Activated CD4-positive, alpha-beta memory T cell treated with anti-CD3 and anti-CD28 coated beads for 36 hours (primary cell): Measurements from ENCODE around the gene AGPS. TPM values are rescaled to one million over a fixed set of nuclear protein-coding genes. Genes with fewer than 3 reads are reported as not detected.
"Not testable (repeated sequence)": the region's sequence is repeated elsewhere in the genome, so short reads cannot be mapped to it uniquely, and the experiment has no call there.

Experiments
- CTCF ChIA-PET: fragments of 350-600 bp; sonication (Branson Sonifier 250); formaldehyde crosslinking; loops from one replicate; lab custom pipeline; 2021; ENCODE audit warnings: antibody characterized with exemption, inconsistent platforms; lab: Charles Lee
- POLR2A ChIA-PET: fragments of 350-600 bp; sonication (Branson Sonifier 250); formaldehyde crosslinking; loops from one replicate; lab custom pipeline; 2021; ENCODE audit warnings: antibody characterized with exemption; lab: Charles Lee
- DNase-seq: peaks from one replicate; pipeline ENCODE4 v3.0.0-alpha.2; 2020
- H3K27ac Mint-ChIP-seq: one replicate; pipeline ENCODE4 v1.8.0; 2021; ENCODE audit warnings: mixed read lengths
- H3K27me3 Mint-ChIP-seq: one replicate; pipeline ENCODE4 v1.8.0; 2021; ENCODE audit warnings: mixed read lengths
- H3K36me3 Mint-ChIP-seq: one replicate; pipeline ENCODE4 v1.8.0; 2021; ENCODE audit warnings: mixed read lengths
- H3K4me1 Mint-ChIP-seq: one replicate; pipeline ENCODE4 v1.8.0; 2021; ENCODE audit warnings: low read depth, mixed read lengths
- H3K4me3 Mint-ChIP-seq: one replicate; pipeline ENCODE4 v1.8.0; 2021; ENCODE audit warnings: mild to moderate bottlenecking, mixed read lengths
- H3K9me3 Mint-ChIP-seq: one replicate; pipeline ENCODE4 v1.8.0; 2021; ENCODE audit warnings: mixed read lengths
- intact Hi-C: fragments of 100-400 bp; cut with micrococcal nuclease; formaldehyde crosslinking; loops from one replicate; pipeline ENCODE4 v1.15.1; 2023
- total RNA-seq, 2 experiments: library from RNA; stranded (reverse); gene quantifications; one replicate each; pipeline ENCODE4 v1.2.3, GENCODE V29; 2021

AGPS gene
- total RNA-seq, 2 experiments from 2014 or later: 51.9 to 53.0 TPM

- Mint-ChIP-seq H3K4me1 (peaks cover 57% of the 10 kb centered on the region), H3K36me3 (peaks cover under 1% of the 10 kb centered on the region), H3K4me3 (no peak overlapping the region), H3K27me3 (no peaks in the 10 kb centered on the region), H3K9me3 (no peaks in the 10 kb centered on the region), H3K27ac (no peak overlapping the region)
- CTCF ChIA-PET: no interaction called here
- POLR2A ChIA-PET: no interaction called here
- DNase-seq: no peak
- intact Hi-C loops: no loop called here
Observed at GRCh38 chr2:177402096-177402495, 9.5 kb downstream of the AGPS start.

- no peak for DNase-seq
- Mint-ChIP-seq H3K36me3 (peaks cover 5% of the 10 kb centered on the region), H3K27me3 (no peaks in the 10 kb centered on the region), H3K9me3 (no peaks in the 10 kb centered on the region), H3K4me1 (peaks cover 49% of the 10 kb centered on the region), H3K4me3 (no peak overlapping the region), H3K27ac (no peak overlapping the region)
- ChIA-PET POLR2A (no interaction called here), CTCF (no interaction called here)
- intact Hi-C loops: no loop called here
Observed at GRCh38 chr2:177403838-177404237, 11.3 kb downstream of the AGPS start.

GRCh38 chr2:177404243-177404642 lies 11.7 kb downstream of the AGPS start:
- no peak for DNase-seq
- Mint-ChIP-seq H3K9me3 (no peaks in the 10 kb centered on the region), H3K36me3 (peaks cover 5% of the 10 kb centered on the region), H3K27ac (no peak overlapping the region), H3K4me3 (no peak overlapping the region), H3K4me1 (peaks cover 44% of the 10 kb centered on the region), H3K27me3 (no peaks in the 10 kb centered on the region)
- intact Hi-C loops: no loop called here
- POLR2A ChIA-PET: no interaction called here
- CTCF ChIA-PET: no interaction called here

GRCh38 chr2:177405029-177405692 lies 12.6 kb downstream of the AGPS start:
- H3K27me3 Mint-ChIP-seq: no peaks in the 10 kb centered on the region
- no peak overlapping the region for H3K27ac Mint-ChIP-seq
- no peak overlapping the region for H3K4me3 Mint-ChIP-seq
- no peaks in the 10 kb centered on the region for H3K9me3 Mint-ChIP-seq
- ChIA-PET CTCF (interaction anchor here (0.8 to 1.4 kb wide), 3 partner anchors 10 to 70 kb away, joined by 3 to 5 read pairs (median 4); no protein-coding TSS in a partner anchor), POLR2A (interaction anchor here (1.2 kb wide), 1 partner anchor 13 kb away, joined by 3 read pairs; the partner anchor contains the start of gene AGPS)
- H3K36me3 Mint-ChIP-seq: peaks cover 8% of the 10 kb centered on the region
- peaks cover 39% of the 10 kb centered on the region for H3K4me1 Mint-ChIP-seq
- intact Hi-C loops: no loop called here
- DNase-seq: no peak

GRCh38 chr2:177406182-177406581 lies 13.6 kb downstream of the AGPS start:
- Mint-ChIP-seq H3K9me3 (no peaks in the 10 kb centered on the region), H3K4me1 (peaks cover 35% of the 10 kb centered on the region), H3K36me3 (peaks cover 8% of the 10 kb centered on the region), H3K27ac (no peak overlapping the region), H3K27me3 (no peaks in the 10 kb centered on the region), H3K4me3 (no peak overlapping the region)
- ChIA-PET POLR2A (interaction anchor here (1.2 kb wide), 1 partner anchor 14 kb away, joined by 3 read pairs; the partner anchor contains the start of gene AGPS), CTCF (interaction anchor here (0.6 to 0.8 kb wide), 3 partner anchors 10 to 1008 kb away, joined by 3 read pairs; no protein-coding TSS in a partner anchor)
- intact Hi-C loops: no loop called here
- no peak for DNase-seq

- Mint-ChIP-seq H3K4me3 (no peak overlapping the region), H3K9me3 (no peaks in the 10 kb centered on the region), H3K36me3 (peaks cover 8% of the 10 kb centered on the region), H3K27me3 (no peaks in the 10 kb centered on the region), H3K27ac (no peak overlapping the region), H3K4me1 (peaks cover 37% of the 10 kb centered on the region)
- ChIA-PET CTCF (interaction anchor here (0.6 to 1.3 kb wide), 5 partner anchors 9 to 1008 kb away, joined by 3 to 4 read pairs (median 3); no protein-coding TSS in a partner anchor), POLR2A (no interaction called here)
- intact Hi-C loops: no loop called here
- no peak for DNase-seq
Observed at GRCh38 chr2:177407031-177407430, 14.5 kb downstream of the AGPS start.

- H3K27ac Mint-ChIP-seq, DNase-seq, H3K9me3 Mint-ChIP-seq, CTCF ChIA-PET, intact Hi-C loops, H3K27me3 Mint-ChIP-seq, H3K4me3 Mint-ChIP-seq, POLR2A ChIA-PET, H3K36me3 Mint-ChIP-seq: not testable (repeated sequence)
- H3K4me1 Mint-ChIP-seq: peaks cover 39% of the 10 kb centered on the region
Observed at GRCh38 chr2:177410629-177411028, 18.1 kb downstream of the AGPS start.

- ChIA-PET CTCF (interaction anchor here (1.3 to 9.9 kb wide), 3 partner anchors 77 to 249 kb away, joined by 6 to 129 read pairs (median 40); no protein-coding TSS in a partner anchor), POLR2A (no interaction called here)
- no peak overlapping the region for H3K4me3 Mint-ChIP-seq
- peaks cover 4% of the 10 kb centered on the region for H3K36me3 Mint-ChIP-seq
- no peak for DNase-seq
- H3K9me3 Mint-ChIP-seq: no peaks in the 10 kb centered on the region
- H3K4me1 Mint-ChIP-seq: peaks cover 34% of the 10 kb centered on the region
- no peaks in the 10 kb centered on the region for H3K27me3 Mint-ChIP-seq
- intact Hi-C loops: no loop called here
- H3K27ac Mint-ChIP-seq: no peak overlapping the region
Observed at GRCh38 chr2:177413703-177414102, 21.1 kb downstream of the AGPS start.

GRCh38 chr2:177419274-177419673 lies 26.7 kb downstream of the AGPS start:
- DNase-seq: no peak
- POLR2A ChIA-PET: no interaction called here
- Mint-ChIP-seq H3K4me1 (peaks cover 33% of the 10 kb centered on the region), H3K36me3 (peaks cover 13% of the 10 kb centered on the region), H3K27ac (no peak overlapping the region), H3K9me3 (no peaks in the 10 kb centered on the region), H3K4me3 (no peak overlapping the region), H3K27me3 (no peaks in the 10 kb centered on the region)
- CTCF ChIA-PET: interaction anchor here (2.4 to 9.9 kb wide), 3 partner anchors 82 to 256 kb away, joined by 11 to 129 read pairs (median 52); no protein-coding TSS in a partner anchor
- intact Hi-C loops: no loop called here

- CTCF ChIA-PET: no interaction called here
- Mint-ChIP-seq H3K36me3 (peaks cover 41% of the 10 kb centered on the region), H3K9me3 (peaks cover 17% of the 10 kb centered on the region), H3K4me3 (no peak overlapping the region), H3K4me1 (peaks cover 28% of the 10 kb centered on the region), H3K27me3 (no peaks in the 10 kb centered on the region), H3K27ac (no peak overlapping the region)
- POLR2A ChIA-PET: no interaction called here
- DNase-seq: no peak
- intact Hi-C loops: no loop called here
Observed at GRCh38 chr2:177422271-177422670, 29.7 kb downstream of the AGPS start.

- not testable (repeated sequence) for H3K27ac Mint-ChIP-seq
- peaks cover 60% of the 10 kb centered on the region for H3K36me3 Mint-ChIP-seq
Observed at GRCh38 chr2:177424120-177424519, 31.5 kb downstream of the AGPS start.

GRCh38 chr2:177424620-177425019 lies 32.0 kb downstream of the AGPS start:
- CTCF ChIA-PET, H3K4me3 Mint-ChIP-seq, H3K27ac Mint-ChIP-seq, DNase-seq, intact Hi-C loops, POLR2A ChIA-PET, H3K27me3 Mint-ChIP-seq: not testable (repeated sequence)
- Mint-ChIP-seq H3K4me1 (peaks cover 14% of the 10 kb centered on the region), H3K36me3 (peaks cover 64% of the 10 kb centered on the region), H3K9me3 (peaks cover 35% of the 10 kb centered on the region)

More at GRCh38 chr2:177424120-177424519, 31.5 kb downstream of the AGPS start:
- H3K4me3 Mint-ChIP-seq, intact Hi-C loops, H3K27me3 Mint-ChIP-seq, DNase-seq, POLR2A ChIA-PET: not testable (repeated sequence)
- H3K4me1 Mint-ChIP-seq: peaks cover 19% of the 10 kb centered on the region
- CTCF ChIA-PET: interaction anchor here (1.0 kb wide), 1 partner anchor 88 kb away, joined by 4 read pairs; no protein-coding TSS in a partner anchor
- peaks cover 35% of the 10 kb centered on the region for H3K9me3 Mint-ChIP-seq
